Measurements from ENCODE around the gene OR7C1. TPM values are rescaled to one million over a fixed set of nuclear protein-coding genes. Genes with fewer than 3 reads are reported as not detected.

OR7C1 gene
- total and polyA plus RNA-seq, 2 of the 8 experiments (the other 6 are each of a cell fraction or from before 2014, with no cell fraction given): not detected

DNA sequence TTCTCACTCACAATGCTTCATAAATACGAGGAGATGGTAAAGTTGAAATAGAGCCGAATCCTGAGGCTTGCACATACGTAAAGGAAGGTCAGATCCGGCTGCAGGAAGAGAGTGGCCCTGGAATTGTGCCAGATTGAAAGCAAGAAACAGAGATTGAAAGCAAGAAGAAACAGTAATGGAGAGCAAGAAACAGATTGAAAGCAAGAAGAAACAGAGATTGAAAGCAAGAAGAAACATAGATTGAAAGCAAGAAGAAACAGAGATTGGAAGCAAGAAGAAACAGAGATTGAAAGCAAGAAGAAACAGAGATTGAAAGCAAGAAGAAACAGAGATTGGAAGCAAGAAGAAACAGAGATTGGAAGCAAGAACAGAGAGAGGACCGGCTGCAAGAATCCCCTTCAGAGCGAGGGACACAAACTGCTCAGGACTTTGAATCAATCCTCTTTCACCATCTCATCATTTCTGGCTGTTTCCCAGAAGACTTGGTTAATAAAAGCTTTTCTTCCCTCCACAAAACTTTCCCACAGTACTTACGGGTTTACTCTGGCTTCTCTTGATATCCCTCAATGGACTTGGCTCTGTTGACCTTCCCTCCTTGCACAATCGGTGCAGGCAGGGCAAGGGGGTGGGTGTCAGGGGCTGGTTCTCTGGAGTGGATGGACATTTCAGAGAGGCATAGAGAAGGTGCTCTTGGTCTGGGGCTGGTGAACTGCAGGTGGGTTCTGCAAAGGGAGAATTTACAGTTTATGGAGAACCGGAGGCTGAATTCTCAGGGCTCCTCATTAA, 25.5 kb downstream of the OR7C1 start:
- DNase-seq (ENCODE audit: low read depth in 1 of 2, low spot score in 2 of 2) (no peak), FAIRE-seq (no peak)
- Histone ChIP-seq H2AK5ac (ENCODE audit: low read depth, low read length) (no peak overlapping the region), H3K23me2 (ENCODE audit: low read depth, low read length) (no peaks in the 10 kb centered on the region), H3K18ac (ENCODE audit: extremely low read depth, low read length) (no peak overlapping the region), H2BK20ac (ENCODE audit: low read length) (no peak overlapping the region), H4K20me1 (replicated peaks in 1 of 2; ENCODE audit: control insufficient read depth in 1 of 2, insufficient read depth in 2 of 2, low read length in 2 of 2) (no peaks in the 10 kb centered on the region), H3K79me1 (ENCODE audit: low read depth, low read length) (no peaks in the 10 kb centered on the region), H3K27me3 (replicated peaks in 1 of 4; ENCODE audit: control insufficient read depth in 3 of 4, extremely low read depth in 1 of 4, insufficient read depth in 3 of 4, low read length in 3 of 4) (no peaks in the 10 kb centered on the region), H3K4me3 (ENCODE audit: extremely low read depth in 1 of 4, insufficient read depth in 2 of 4, low read depth in 3 of 4, low read length in 4 of 4) (no peak overlapping the region), H3K56ac (replicated peaks; ENCODE audit: insufficient read length, low read depth, low read length) (no peak overlapping the region), H2BK15ac (ENCODE audit: low read length) (no peak overlapping the region), H3K4ac (replicated peaks; ENCODE audit: insufficient read length, low read depth, low read length) (no peak overlapping the region), H4K91ac (replicated peaks; ENCODE audit: insufficient read length, low read length) (no peak overlapping the region), H3K4me1 (replicated peaks in 1 of 4; ENCODE audit: control insufficient read depth in 3 of 4, insufficient read depth in 4 of 4, low read length in 3 of 4) (no peaks in the 10 kb centered on the region), H3K14ac (ENCODE audit: insufficient read length) (no peak overlapping the region), H2BK120ac (replicated peaks; ENCODE audit: low read depth, low read length) (no peak overlapping the region), H2BK5ac (ENCODE audit: low read depth, low read length) (no peak overlapping the region), H3K4me2 (ENCODE audit: insufficient read depth in 1 of 2, low read depth in 2 of 2, low read length in 2 of 2) (no peak overlapping the region), H4K5ac (ENCODE audit: insufficient read length, low read depth, low read length) (no peak overlapping the region), H4K8ac (ENCODE audit: extremely low read depth, insufficient read depth, low read length) (no peak overlapping the region), H3K9me3 (ENCODE audit: insufficient read depth in 2 of 2, low read depth in 1 of 2, low read length in 1 of 2) (peaks cover 24 to 31% of the 10 kb centered on the region in 2 experiments; a peak in 3 of 4 replicates), H2AFZ (ENCODE audit: low read length) (no peak overlapping the region), H3K23ac (ENCODE audit: insufficient read length) (no peak overlapping the region), H3K9ac (replicated peaks in 1 of 4; ENCODE audit: extremely low read depth in 1 of 4, low read depth in 3 of 4, low read length in 3 of 4) (no peak overlapping the region), H2BK12ac (ENCODE audit: low read depth, low read length) (no peak overlapping the region), H3K79me2 (ENCODE audit: control insufficient read depth in 1 of 2, insufficient read depth in 2 of 2, low read length in 2 of 2) (no peaks in the 10 kb centered on the region), H3K27ac (ENCODE audit: low read depth, low read length) (no peak overlapping the region), H3K36me3 (ENCODE audit: control insufficient read depth in 2 of 4, insufficient read depth in 4 of 4, low read length in 3 of 4) (no peaks in the 10 kb centered on the region)
- WGBS, 2 experiments (ENCODE audit: extremely low coverage in 1 of 2, insufficient coverage in 1 of 2, insufficient read length in 1 of 2, insufficient replicate concordance in 2 of 2, low coverage in 1 of 2, low lambda C conversion rate in 2 of 2, missing lambda C conversion rate in 1 of 2): 84% methylated on average over 9 of the region's 9 CpGs; no CpG with 5 or more reads in 1 of the 2 experiments
- TF ChIP-seq CBX8 (IDR thresholded peaks at IDR 0.05; ENCODE audit: borderline replicate concordance, low read depth, low read length) (no peak), CTBP2 (IDR thresholded peaks at IDR 0.05; ENCODE audit: borderline replicate concordance, insufficient read depth, insufficient read length, low read length) (no peak), JUN (IDR thresholded peaks at IDR 0.05; ENCODE audit: low read depth, low read length) (no peak), SP4 (IDR thresholded peaks at IDR 0.05; ENCODE audit: low read length) (no peak), SIN3A (conservative IDR thresholded peaks at IDR 0.05 in 1 of 2, IDR thresholded peaks at IDR 0.05 in 1 of 2; ENCODE audit: low read depth in 1 of 2, low read length in 2 of 2) (no peak), RNF2 (IDR thresholded peaks at IDR 0.05; ENCODE audit: borderline replicate concordance, low read depth, low read length, missing control alignments, poor library complexity, severe bottlenecking) (no peak), CBX5 (IDR thresholded peaks at IDR 0.05; ENCODE audit: low read depth, low read length) (no peak)
- TF ChIP-seq, protein P1, sequence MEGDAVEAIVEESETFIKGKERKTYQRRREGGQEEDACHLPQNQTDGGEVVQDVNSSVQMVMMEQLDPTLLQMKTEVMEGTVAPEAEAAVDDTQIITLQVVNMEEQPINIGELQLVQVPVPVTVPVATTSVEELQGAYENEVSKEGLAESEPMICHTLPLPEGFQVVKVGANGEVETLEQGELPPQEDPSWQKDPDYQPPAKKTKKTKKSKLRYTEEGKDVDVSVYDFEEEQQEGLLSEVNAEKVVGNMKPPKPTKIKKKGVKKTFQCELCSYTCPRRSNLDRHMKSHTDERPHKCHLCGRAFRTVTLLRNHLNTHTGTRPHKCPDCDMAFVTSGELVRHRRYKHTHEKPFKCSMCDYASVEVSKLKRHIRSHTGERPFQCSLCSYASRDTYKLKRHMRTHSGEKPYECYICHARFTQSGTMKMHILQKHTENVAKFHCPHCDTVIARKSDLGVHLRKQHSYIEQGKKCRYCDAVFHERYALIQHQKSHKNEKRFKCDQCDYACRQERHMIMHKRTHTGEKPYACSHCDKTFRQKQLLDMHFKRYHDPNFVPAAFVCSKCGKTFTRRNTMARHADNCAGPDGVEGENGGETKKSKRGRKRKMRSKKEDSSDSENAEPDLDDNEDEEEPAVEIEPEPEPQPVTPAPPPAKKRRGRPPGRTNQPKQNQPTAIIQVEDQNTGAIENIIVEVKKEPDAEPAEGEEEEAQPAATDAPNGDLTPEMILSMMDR (IDR thresholded peaks at IDR 0.05; ENCODE audit: control extremely low read depth in 1 of 3, insufficient read depth in 1 of 3, low read depth in 1 of 3, low read length in 3 of 3): no peak
- CTCF ChIA-PET (ENCODE audit: partially characterized antibody): interaction anchor here (0.6 kb wide), 1 partner anchor 604 kb away, joined by 3 read pairs; no protein-coding TSS in a partner anchor
- POLR2A ChIA-PET (ENCODE audit: partially characterized antibody): no interaction called here

Data from H1 (cell line).